RWPE2 (cell line): Measurements from ENCODE around the gene FAM110C.

Experiments used
- ATAC-seq: fragments of 200-7000 bp; cut with Tn5 transposase; 3 replicates; pipeline ENCODE4 v1.9.1; 2021; ENCODE audit warnings: low read depth
- DNase-seq: peaks from one replicate; pipeline ENCODE4 v3.0.0-alpha.2; 2020; ENCODE audit warnings: low spot score
- H3K27ac ChIP-seq: fragments of 450-650 bp; 2 replicates; pipeline ENCODE4 v1.5.1; 2017; ENCODE audit warnings: mild to moderate bottlenecking; ENCODE audit not compliant: poor library complexity, severe bottlenecking
- H3K27me3 ChIP-seq: fragments of 250-450 bp; sonication (Bioruptor Pico); 2 replicates; pipeline ENCODE4 v1.5.1; 2021; ENCODE audit warnings: mild to moderate bottlenecking, moderate library complexity; ENCODE audit not compliant: insufficient read depth, poor library complexity, severe bottlenecking
- H3K36me3 ChIP-seq: fragments of 250-450 bp; sonication (Bioruptor Pico); 2 replicates; pipeline ENCODE4 v1.5.1; 2020; ENCODE audit warnings: low read depth, mild to moderate bottlenecking, moderate library complexity
- H3K4me1 ChIP-seq: fragments of 250-450 bp; sonication (Bioruptor Pico); 2 replicates; pipeline ENCODE4 v1.5.1; 2021; ENCODE audit warnings: mild to moderate bottlenecking, moderate library complexity; ENCODE audit not compliant: insufficient read depth, poor library complexity, severe bottlenecking
- H3K4me3 ChIP-seq: fragments of 250-450 bp; sonication (Bioruptor Pico); 2 replicates; pipeline ENCODE4 v1.5.1; 2021; ENCODE audit warnings: mild to moderate bottlenecking, moderate library complexity; ENCODE audit not compliant: severe bottlenecking
- H3K9me3 ChIP-seq: fragments of 250-450 bp; sonication (Bioruptor Pico); 2 replicates; pipeline ENCODE4 v1.5.1; 2021; ENCODE audit warnings: mild to moderate bottlenecking, moderate library complexity; ENCODE audit not compliant: severe bottlenecking
- TF ChIP-seq, protein P1 (sequence below): fragments of 450-650 bp; IDR thresholded peaks from one replicate; pipeline ENCODE4 v1.5.1; 2017; ENCODE audit warnings: mild to moderate bottlenecking, moderate library complexity; ENCODE audit not compliant: poor library complexity, severe bottlenecking

Gene FAM110C

GRCh38 chr2:35852-36251 lies 10.5 kb downstream of the FAM110C start:
- no peak overlapping the region for H3K4me3 ChIP-seq
- ATAC-seq (peak; percentile 33), DNase-seq (peak; percentile 49)
- TF ChIP-seq, protein P1, sequence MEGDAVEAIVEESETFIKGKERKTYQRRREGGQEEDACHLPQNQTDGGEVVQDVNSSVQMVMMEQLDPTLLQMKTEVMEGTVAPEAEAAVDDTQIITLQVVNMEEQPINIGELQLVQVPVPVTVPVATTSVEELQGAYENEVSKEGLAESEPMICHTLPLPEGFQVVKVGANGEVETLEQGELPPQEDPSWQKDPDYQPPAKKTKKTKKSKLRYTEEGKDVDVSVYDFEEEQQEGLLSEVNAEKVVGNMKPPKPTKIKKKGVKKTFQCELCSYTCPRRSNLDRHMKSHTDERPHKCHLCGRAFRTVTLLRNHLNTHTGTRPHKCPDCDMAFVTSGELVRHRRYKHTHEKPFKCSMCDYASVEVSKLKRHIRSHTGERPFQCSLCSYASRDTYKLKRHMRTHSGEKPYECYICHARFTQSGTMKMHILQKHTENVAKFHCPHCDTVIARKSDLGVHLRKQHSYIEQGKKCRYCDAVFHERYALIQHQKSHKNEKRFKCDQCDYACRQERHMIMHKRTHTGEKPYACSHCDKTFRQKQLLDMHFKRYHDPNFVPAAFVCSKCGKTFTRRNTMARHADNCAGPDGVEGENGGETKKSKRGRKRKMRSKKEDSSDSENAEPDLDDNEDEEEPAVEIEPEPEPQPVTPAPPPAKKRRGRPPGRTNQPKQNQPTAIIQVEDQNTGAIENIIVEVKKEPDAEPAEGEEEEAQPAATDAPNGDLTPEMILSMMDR, result no peak
- H3K27me3 ChIP-seq, result no peaks in the 10 kb centered on the region
- peak overlapping the region; percentile 86 for H3K27ac ChIP-seq
- H3K9me3 ChIP-seq, result no peaks in the 10 kb centered on the region
- peaks cover 67% of the 10 kb centered on the region for H3K4me1 ChIP-seq
- peaks cover 41% of the 10 kb centered on the region for H3K36me3 ChIP-seq

DNA sequence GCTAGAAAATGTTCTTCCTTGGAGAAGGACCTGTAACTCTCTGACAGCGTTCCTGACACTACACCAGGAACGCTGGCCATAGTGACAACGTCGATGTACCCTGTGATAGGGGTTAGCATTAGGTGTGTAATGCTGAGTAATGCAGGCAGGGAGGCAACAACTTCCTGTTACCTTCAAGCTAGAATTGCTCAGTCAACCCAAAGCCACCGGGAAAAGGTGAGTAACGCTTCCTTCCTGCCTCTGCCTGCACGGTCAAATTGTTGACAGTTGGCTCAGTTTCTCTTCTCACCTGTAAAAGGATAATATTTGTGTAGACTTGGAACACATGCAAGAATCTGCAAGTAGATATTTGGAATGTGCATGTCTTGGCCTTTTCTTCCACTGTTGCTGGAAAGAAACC lies 12.7 kb downstream of the FAM110C start:
- Histone ChIP-seq H3K4me3 (no peak overlapping the region), H3K9me3 (no peaks in the 10 kb centered on the region), H3K36me3 (peaks cover 19% of the 10 kb centered on the region), H3K27ac (peak overlapping the region; percentile 86), H3K27me3 (no peaks in the 10 kb centered on the region), H3K4me1 (peaks cover 50% of the 10 kb centered on the region)
- peak; percentile 78 for DNase-seq
- TF ChIP-seq, protein P1, result no peak
- peak; percentile 82 for ATAC-seq

GRCh38 chr2:32068-32467 lies 14.2 kb downstream of the FAM110C start:
- no peak overlapping the region for H3K4me3 ChIP-seq
- ATAC-seq (no peak), DNase-seq (no peak)
- TF ChIP-seq, protein P1, result no peak
- peaks cover 38% of the 10 kb centered on the region for H3K4me1 ChIP-seq
- H3K27me3 ChIP-seq, result no peaks in the 10 kb centered on the region
- no peaks in the 10 kb centered on the region for H3K9me3 ChIP-seq
- peaks cover 8% of the 10 kb centered on the region for H3K36me3 ChIP-seq
- H3K27ac ChIP-seq, result no peak overlapping the region

GRCh38 chr2:29253-29652 lies 17.1 kb downstream of the FAM110C start:
- H3K9me3 ChIP-seq, result no peaks in the 10 kb centered on the region
- ATAC-seq, result no peak

DNA sequence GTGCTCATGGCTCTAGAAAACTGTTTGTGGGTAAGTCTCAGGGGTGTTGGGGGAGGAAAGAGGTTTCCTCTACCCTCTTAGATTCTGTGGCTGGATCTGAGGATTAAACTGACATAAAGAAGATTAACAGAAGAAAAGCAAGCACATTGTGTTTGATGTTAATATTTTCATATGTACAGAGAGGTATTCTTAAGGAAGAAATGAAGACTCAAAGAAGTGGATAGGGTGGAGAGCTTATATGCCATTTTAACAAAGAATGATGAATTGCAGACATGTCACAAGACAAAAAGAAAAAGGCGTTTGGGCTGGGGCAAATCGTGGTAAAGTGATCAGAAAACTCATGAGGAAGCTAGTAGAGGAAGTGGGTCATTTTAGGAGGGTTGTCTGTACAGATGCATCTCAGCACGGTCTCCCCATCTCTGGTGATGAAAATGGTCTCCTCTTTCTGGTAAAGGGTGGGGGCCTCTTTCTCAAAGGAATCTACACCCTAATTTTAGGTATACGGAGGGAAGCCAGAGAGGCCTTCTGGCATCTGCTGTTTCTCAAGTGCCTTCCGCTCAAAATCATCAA lies 17.8 kb downstream of the FAM110C start:
- H3K36me3 ChIP-seq, result no peaks in the 10 kb centered on the region
- DNase-seq, result no peak
- no peak overlapping the region for H3K27ac ChIP-seq
- peaks cover 7% of the 10 kb centered on the region for H3K4me1 ChIP-seq
- no peaks in the 10 kb centered on the region for H3K9me3 ChIP-seq
- TF ChIP-seq, protein P1, result no peak
- ATAC-seq, result no peak
- H3K4me3 ChIP-seq, result no peak overlapping the region
- no peaks in the 10 kb centered on the region for H3K27me3 ChIP-seq

More at GRCh38 chr2:29253-29652, 17.1 kb downstream of the FAM110C start:
- no peaks in the 10 kb centered on the region for H3K36me3 ChIP-seq
- TF ChIP-seq, protein P1, result no peak
- peaks cover 13% of the 10 kb centered on the region for H3K4me1 ChIP-seq
- H3K27me3 ChIP-seq, result no peaks in the 10 kb centered on the region
- no peak overlapping the region for H3K4me3 ChIP-seq
- no peak for DNase-seq
- no peak overlapping the region for H3K27ac ChIP-seq
